GM19193 (cell line): Measurements from ENCODE around the gene NUDT7.

Experiments
- POLR2A ChIP-seq: IDR thresholded peaks from 4 replicates; pipeline ENCODE4 v1.6.1; 2011; ENCODE audit not compliant: insufficient read depth, insufficient read length; ENCODE audit errors: extremely low read depth

The NUDT7 gene

GRCh38 chr16:77785373-77785764 is 63.1 kb downstream of the NUDT7 start:
- TF ChIP-seq POLR2A, result no peak

GRCh38 chr16:77786186-77786847 is 64.0 kb downstream of the NUDT7 start:
- TF ChIP-seq POLR2A, result no peak

DNA sequence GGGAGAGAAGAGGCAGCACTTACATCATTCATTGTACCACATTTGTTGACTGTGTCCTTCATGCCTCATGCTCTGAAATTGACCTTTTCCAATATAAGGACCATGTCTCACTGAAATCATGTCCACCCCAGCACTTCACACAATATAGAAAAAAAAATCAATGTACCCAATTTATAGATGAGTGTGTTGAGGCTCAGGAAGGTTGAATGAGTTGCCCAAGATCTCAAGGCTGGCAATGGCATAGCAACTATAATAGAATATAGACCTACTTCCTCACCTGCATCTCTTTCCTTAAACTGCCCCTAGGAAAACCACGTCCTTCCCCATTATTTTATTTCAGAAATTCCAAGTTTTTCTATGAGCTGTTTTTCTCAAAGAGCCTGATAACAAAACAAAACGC is 65.1 kb downstream of the NUDT7 start:
- no peak for TF ChIP-seq POLR2A

GRCh38 chr16:77788181-77789084 is 66.1 kb downstream of the NUDT7 start, which contains the start of gene VAT1L:
Gene VAT1L (plus strand): TSS chr16:77788564. CDS start chr16:77788683, 119 bp downstream.
- TF ChIP-seq POLR2A, result no peak

DNA sequence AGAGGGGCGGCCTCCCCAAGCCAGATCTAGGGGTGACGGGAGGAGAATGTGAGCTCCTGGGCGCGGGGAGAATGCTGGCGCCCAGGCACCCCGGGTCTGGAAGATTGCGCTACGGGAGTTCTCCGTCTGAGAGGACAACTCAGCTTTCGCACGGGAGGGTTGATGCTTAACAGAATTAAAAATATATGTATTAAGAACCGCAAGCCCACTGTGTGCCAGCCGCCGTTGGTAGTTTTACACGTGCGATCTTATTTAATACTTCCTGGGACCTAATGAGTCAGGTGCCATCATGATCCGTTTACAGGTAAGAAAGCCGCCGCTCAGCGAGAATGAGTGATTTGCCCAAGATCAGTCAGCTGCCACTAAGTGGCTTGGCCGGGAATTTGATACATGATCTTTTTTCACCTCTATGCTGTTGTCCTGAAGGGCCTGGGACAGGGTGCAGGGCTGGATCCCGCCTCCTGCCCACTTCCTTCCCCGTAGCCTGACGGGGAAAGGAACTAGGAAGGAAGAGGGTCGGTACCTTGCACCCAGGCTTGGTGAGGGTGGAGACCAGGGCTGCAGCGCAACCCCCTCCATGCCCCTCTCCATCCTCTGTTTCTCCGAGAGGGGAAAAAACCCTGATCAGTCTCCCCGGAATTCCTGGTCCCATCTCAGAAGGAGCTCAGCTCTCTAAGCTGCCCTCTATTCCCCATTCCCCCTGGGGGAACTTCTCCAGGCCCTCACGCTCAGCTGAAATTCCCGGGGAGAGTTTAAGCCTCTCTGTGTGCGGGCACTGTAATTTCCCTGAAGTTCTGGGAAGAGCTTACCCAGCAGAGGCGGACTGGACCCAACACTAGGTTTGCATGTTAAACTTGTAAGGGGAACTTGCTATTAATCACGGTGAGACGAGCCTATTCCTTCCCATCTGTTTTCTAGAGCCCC is 67.0 kb downstream of the NUDT7 start:
- TF ChIP-seq POLR2A, result no peak

GRCh38 chr16:77790009-77790372 is 67.7 kb downstream of the NUDT7 start:
- no peak for TF ChIP-seq POLR2A

DNA sequence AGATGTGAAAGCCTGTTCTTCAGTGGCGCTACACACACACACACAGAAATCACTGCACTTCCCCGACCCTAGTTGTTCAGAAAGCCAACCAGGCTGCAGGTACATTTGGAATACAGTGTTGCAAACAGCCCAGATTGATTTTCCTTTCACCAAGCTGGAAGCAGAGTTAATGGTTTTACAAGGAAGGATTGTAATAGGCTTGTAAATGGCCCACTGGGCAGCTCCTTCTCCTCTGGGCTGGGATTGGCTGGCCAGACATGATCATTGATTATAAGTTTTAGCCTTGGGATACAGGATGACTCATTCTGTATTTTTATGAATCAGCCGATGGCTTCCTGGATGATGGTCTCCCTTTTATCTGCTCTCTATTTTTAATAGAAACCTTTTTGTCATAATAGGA is 68.6 kb downstream of the NUDT7 start:
- no peak for TF ChIP-seq POLR2A
